SK-N-SH (cell line): ENCODE results near the gene TRAF1.

Source experiments
- ELF1 ChIP-seq: IDR thresholded peaks from 2 replicates; pipeline ENCODE4 v1.4.0; 2012
- TAF1 ChIP-seq: IDR thresholded peaks from 2 replicates; pipeline ENCODE4 v1.6.1; 2012; ENCODE audit warnings: low read depth, mild to moderate bottlenecking, low read length, moderate library complexity, borderline replicate concordance
- TF ChIP-seq, protein P1 (sequence below): fragments of 200-600 bp; sonication (generic); IDR thresholded peaks from 2 replicates; pipeline ENCODE4 v1.6.1; 2017; ENCODE audit warnings: antibody characterized with exemption, mild to moderate bottlenecking, moderate library complexity
- TF ChIP-seq, protein P2 (sequence below): IDR thresholded peaks from 2 replicates; pipeline ENCODE4; 2012

DNA sequence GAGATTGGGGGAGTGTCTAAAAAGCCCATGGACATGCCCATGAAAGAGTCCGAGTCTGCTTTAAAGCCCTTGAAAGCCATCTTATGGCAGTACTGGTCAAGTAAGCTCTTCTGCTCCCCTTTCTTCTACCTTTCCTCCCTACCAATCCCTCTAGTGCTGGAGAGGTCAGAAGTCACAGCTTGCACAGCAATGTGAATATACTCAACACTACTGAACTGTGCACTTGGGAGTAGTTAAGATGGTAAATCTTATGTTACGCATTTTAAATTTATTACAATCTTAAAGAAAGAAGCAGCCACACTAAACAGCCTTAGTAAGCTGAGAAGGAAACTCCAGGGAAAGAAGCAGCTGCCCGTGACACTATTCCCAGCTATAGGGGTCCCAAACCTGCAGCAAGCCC, 12.3 kb upstream of the TRAF1 start:
- TF ChIP-seq ELF1 = no peak
- TF ChIP-seq, protein P1, sequence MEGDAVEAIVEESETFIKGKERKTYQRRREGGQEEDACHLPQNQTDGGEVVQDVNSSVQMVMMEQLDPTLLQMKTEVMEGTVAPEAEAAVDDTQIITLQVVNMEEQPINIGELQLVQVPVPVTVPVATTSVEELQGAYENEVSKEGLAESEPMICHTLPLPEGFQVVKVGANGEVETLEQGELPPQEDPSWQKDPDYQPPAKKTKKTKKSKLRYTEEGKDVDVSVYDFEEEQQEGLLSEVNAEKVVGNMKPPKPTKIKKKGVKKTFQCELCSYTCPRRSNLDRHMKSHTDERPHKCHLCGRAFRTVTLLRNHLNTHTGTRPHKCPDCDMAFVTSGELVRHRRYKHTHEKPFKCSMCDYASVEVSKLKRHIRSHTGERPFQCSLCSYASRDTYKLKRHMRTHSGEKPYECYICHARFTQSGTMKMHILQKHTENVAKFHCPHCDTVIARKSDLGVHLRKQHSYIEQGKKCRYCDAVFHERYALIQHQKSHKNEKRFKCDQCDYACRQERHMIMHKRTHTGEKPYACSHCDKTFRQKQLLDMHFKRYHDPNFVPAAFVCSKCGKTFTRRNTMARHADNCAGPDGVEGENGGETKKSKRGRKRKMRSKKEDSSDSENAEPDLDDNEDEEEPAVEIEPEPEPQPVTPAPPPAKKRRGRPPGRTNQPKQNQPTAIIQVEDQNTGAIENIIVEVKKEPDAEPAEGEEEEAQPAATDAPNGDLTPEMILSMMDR = no peak
- no peak for TF ChIP-seq TAF1
- TF ChIP-seq, protein P2, sequence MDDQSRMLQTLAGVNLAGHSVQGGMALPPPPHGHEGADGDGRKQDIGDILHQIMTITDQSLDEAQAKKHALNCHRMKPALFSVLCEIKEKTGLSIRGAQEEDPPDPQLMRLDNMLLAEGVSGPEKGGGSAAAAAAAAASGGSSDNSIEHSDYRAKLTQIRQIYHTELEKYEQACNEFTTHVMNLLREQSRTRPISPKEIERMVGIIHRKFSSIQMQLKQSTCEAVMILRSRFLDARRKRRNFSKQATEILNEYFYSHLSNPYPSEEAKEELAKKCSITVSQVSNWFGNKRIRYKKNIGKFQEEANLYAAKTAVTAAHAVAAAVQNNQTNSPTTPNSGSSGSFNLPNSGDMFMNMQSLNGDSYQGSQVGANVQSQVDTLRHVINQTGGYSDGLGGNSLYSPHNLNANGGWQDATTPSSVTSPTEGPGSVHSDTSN = no peak
